Measurements from ENCODE around the gene SH3BGRL.

- TF ChIP-seq CTCF (conservative IDR thresholded peaks at IDR 0.05), result no peak
- no peak for TF ChIP-seq ZFX (IDR thresholded peaks at IDR 0.05)
Measured at GRCh38 chrX:81241753-81242152, 39.9 kb downstream of the SH3BGRL start.

All from C4-2B (cell line).